HepG2 (cell line): ENCODE measurements around the gene MDFIC. TPM values are rescaled to one million over a fixed set of nuclear protein-coding genes. Genes with fewer than 3 reads are reported as not detected.

ENCODE experiments used
- ATAC-seq: fragments of 200-7000 bp; cut with Tn5 transposase; 3 replicates; pipeline ENCODE4 v1.9.1; 2020; ENCODE audit warnings: mild to moderate bottlenecking, moderate library complexity
- BruUV-seq: library from RNA; stranded (reverse); fragments of 400-500 nt; replicated peaks from 2 replicates; lab custom pipeline; 2021; lab: Mats Ljungman, UMichigan
- CTCF ChIA-PET: fragments of 300-600 bp; formaldehyde crosslinking; extraction: SDS; loops from one replicate; lab custom pipeline; 2021; ENCODE audit warnings: low total read pairs, inconsistent platforms, low intra/inter-chr PET ratio; lab: Yijun Ruan, JAX
- POLR2A ChIA-PET: fragments of 350-600 bp; sonication (Branson Sonifier 250); formaldehyde crosslinking; loops from one replicate; lab custom pipeline; 2020; ENCODE audit warnings: antibody characterized with exemption, inconsistent platforms; lab: Yijun Ruan, JAX
- DNase-seq: peaks from one replicate; pipeline ENCODE4 v3.0.0-alpha.2; 2015; ENCODE audit warnings: low spot score
- FAIRE-seq: peaks from 3 replicates; lab custom pipeline; 2011; peaks lifted over from hg19 to GRCh38; lab: Jason Lieb, UNC
- H2AFZ ChIP-seq: one replicate; pipeline ENCODE4 v1.6.1; 2011; ENCODE audit warnings: low read length, inconsistent platforms
- H3K27ac ChIP-seq: fragments of 300-600 bp; 3 replicates; pipeline ENCODE4 v1.8.0; 2011; ENCODE audit warnings: mixed run types, mild to moderate bottlenecking, mixed read lengths, low read length, inconsistent platforms; ENCODE audit not compliant: insufficient read depth; ENCODE audit errors: extremely low read length
- H3K27me3 ChIP-seq, 2 experiments: fragments of 200-600 bp in 1 of 2; 2 replicates in 1 of 2; 3 replicates in 1 of 2; pipeline versions ENCODE4 v1.6.0 to v1.8.0; 2011; ENCODE audit warnings: low read length in 2 of 2, mild to moderate bottlenecking in 2 of 2, moderate library complexity in 2 of 2, inconsistent platforms in 1 of 2; ENCODE audit not compliant: insufficient read depth in 2 of 2, control insufficient read depth in 1 of 2
- H3K36me3 ChIP-seq, 2 experiments: fragments of 200-600 bp in 1 of 2; replicated peaks in 1 of 2; 2 replicates in 1 of 2; 3 replicates in 1 of 2; pipeline versions ENCODE4 v1.5.1 to v1.8.0; 2011; ENCODE audit warnings: low read length in 2 of 2, inconsistent platforms in 1 of 2; ENCODE audit not compliant: insufficient read depth in 2 of 2, control insufficient read depth in 1 of 2
- H3K4me1 ChIP-seq: 2 replicates; pipeline ENCODE4 v1.5.1; 2012; ENCODE audit warnings: low read length, inconsistent platforms; ENCODE audit not compliant: insufficient read depth
- H3K4me2 ChIP-seq: 2 replicates; pipeline ENCODE4 v1.6.0; 2011; ENCODE audit warnings: low read depth, low read length, inconsistent platforms
- H3K4me3 ChIP-seq, 3 experiments: fragments of 200-600 bp in 1 of 3; sonication (generic), shearing (Covaris generic) in 1 of 3; replicated peaks in 1 of 3; 2 replicates each; pipeline ENCODE4 v1.5.1; 2011 to 2016; ENCODE audit warnings: low read length in 3 of 3, inconsistent platforms in 2 of 3, low read depth in 2 of 3, mild to moderate bottlenecking in 2 of 3, control low read depth in 1 of 3, mixed read lengths in 1 of 3; ENCODE audit not compliant: insufficient read depth in 1 of 3
- H3K79me2 ChIP-seq: one replicate; pipeline ENCODE4 v1.6.1; 2011; ENCODE audit warnings: low read length, inconsistent platforms; ENCODE audit not compliant: insufficient read depth
- H3K9ac ChIP-seq: 2 replicates; pipeline ENCODE4 v1.6.0; 2011; ENCODE audit warnings: mild to moderate bottlenecking, low read depth, low read length, inconsistent platforms; ENCODE audit not compliant: insufficient read depth
- H3K9me3 ChIP-seq: 2 replicates; pipeline ENCODE4 v1.5.1; 2012; ENCODE audit warnings: mild to moderate bottlenecking, low read length
- H4K20me1 ChIP-seq: 2 replicates; pipeline ENCODE4 v1.6.0; 2011; ENCODE audit warnings: inconsistent platforms, mild to moderate bottlenecking, low read length, moderate library complexity; ENCODE audit not compliant: insufficient read depth
- FOSL1 ChIP-seq: sonication (generic); formaldehyde crosslinking; IDR thresholded peaks from 2 replicates; pipeline ENCODE4 v1.9.0; 2021; ENCODE audit warnings: missing genetic modification reagents, borderline replicate concordance
- MAFK ChIP-seq, 2 experiments: IDR thresholded peaks in 1 of 2; conservative IDR thresholded peaks in 1 of 2; 2 replicates each; pipeline ENCODE4 v1.6.1; 2011; ENCODE audit warnings: improper control_type of control experiment in 2 of 2, low read length in 2 of 2
- NFRKB ChIP-seq: fragments of 450-650 bp; IDR thresholded peaks from 2 replicates; pipeline ENCODE4 v1.6.1; 2017
- NFYB ChIP-seq: sonication (generic); formaldehyde crosslinking; IDR thresholded peaks from 2 replicates; pipeline ENCODE4 v1.4.0; 2020; ENCODE audit warnings: missing genetic modification reagents
- RAD21 ChIP-seq: fragments of 450-650 bp; formaldehyde crosslinking; IDR thresholded peaks from 2 replicates; pipeline ENCODE4 v1.5.0; 2020; ENCODE audit warnings: mild to moderate bottlenecking
- ZNF34 ChIP-seq: sonication (generic); formaldehyde crosslinking; IDR thresholded peaks from 2 replicates; pipeline ENCODE4 v1.4.0; 2020; ENCODE audit warnings: mild to moderate bottlenecking, missing genetic modification reagents, borderline replicate concordance
- WGBS: methylation state at CpG from one replicate; pipeline ENCODE4 v1.1.6; 2017; ENCODE audit warnings: low lambda C conversion rate; 5-methylcytosine and 5-hydroxymethylcytosine counted together
- in situ Hi-C: cut with HindIII; loops from 2 replicates; pipeline ENCODE4 v1.10.0; 2017; ENCODE audit warnings: low pct_unique_long_range_greater_than_20kb; ENCODE audit not compliant: extremely low pct_ligation_motif_present
- intact Hi-C: fragments of 100-400 bp; cut with micrococcal nuclease; formaldehyde crosslinking; loops from one replicate; pipeline ENCODE4 v1.10.0; 2022; ENCODE audit not compliant: unreplicated experiment
- polyA plus RNA-seq, 8 experiments: library from polyadenylated mRNA; depleted of rRNA in 3 of 8; stranded (reverse) in 7 of 8; unstranded in 1 of 8; fragments of >200 nt; fragmentation: Illumina TruSeq in 4 of 8; extraction: Trizol in 4 of 8; gene quantifications; 2 replicates each; pipeline versions ENCODE4 v1.2.1 to v1.2.3, GENCODE V29; 2011 to 2016; ENCODE audit warnings: low read depth in 4 of 8, missing spikeins in 1 of 8, mixed read lengths in 1 of 8; ENCODE audit not compliant: insufficient read depth in 1 of 8
- total RNA-seq, 5 experiments: library from RNA; depleted of rRNA; stranded (reverse); fragments of >200 nt; fragmentation: Illumina TruSeq; extraction: Trizol; gene quantifications; 2 replicates each; pipeline ENCODE4 v1.2.3, GENCODE V29; 2016; ENCODE audit warnings: low read depth in 1 of 5
- TF ChIP-seq, protein P1 (sequence below): sonication (generic); formaldehyde crosslinking; IDR thresholded peaks from 2 replicates; pipeline ENCODE4 v1.4.0; 2020; ENCODE audit warnings: missing genetic modification reagents
- TF ChIP-seq, protein P2 (sequence below): sonication (generic); formaldehyde crosslinking; IDR thresholded peaks from 2 replicates; pipeline ENCODE4 v1.4.0; 2020; ENCODE audit warnings: missing genetic modification reagents
- TF ChIP-seq, protein P3 (sequence below): sonication (generic); formaldehyde crosslinking; IDR thresholded peaks from 2 replicates; pipeline ENCODE4 v1.4.0; 2020; ENCODE audit warnings: mild to moderate bottlenecking, missing genetic modification reagents

MDFIC gene
- total and polyA plus RNA-seq, 2 of the 13 experiments (the other 11 are each of a cell fraction or from before 2014, with no cell fraction given): 0.13 TPM; not detected in 1

DNA sequence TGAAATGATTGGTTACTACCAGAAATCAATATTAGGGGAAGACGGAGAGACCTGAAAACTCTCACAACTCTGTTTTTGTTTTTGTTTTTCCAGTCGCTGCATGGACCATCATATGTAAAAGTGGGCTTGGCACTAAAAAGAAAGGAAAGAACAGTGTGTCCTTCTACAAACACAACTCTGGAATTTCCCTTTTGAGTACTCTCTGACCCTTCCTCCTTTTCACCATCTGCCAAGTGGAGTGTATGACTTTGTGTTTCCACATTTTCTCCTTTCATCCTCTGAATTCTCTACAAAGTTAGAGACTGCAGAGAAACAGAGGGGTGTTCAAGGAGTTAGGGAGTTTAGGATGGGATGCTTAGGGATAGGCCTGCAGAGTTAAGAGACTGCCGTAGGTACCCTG is 92.0 kb downstream of the MDFIC start:
- in situ Hi-C loops: no loop called here
- TF ChIP-seq NFRKB: no peak
- TF ChIP-seq, protein P1, sequence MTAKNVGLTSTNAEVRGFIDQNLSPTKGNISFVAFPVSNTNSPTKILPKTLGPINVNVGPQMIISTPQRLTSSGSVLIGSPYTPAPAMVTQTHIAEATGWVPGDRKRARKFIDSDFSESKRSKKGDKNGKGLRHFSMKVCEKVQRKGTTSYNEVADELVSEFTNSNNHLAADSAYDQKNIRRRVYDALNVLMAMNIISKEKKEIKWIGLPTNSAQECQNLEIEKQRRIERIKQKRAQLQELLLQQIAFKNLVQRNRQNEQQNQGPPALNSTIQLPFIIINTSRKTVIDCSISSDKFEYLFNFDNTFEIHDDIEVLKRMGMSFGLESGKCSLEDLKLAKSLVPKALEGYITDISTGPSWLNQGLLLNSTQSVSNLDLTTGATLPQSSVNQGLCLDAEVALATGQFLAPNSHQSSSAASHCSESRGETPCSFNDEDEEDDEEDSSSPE: no peak
- no peak for TF ChIP-seq ZNF34
- no peak for TF ChIP-seq FOSL1 (CRISPR knock-in tag)
- TF ChIP-seq, protein P2, sequence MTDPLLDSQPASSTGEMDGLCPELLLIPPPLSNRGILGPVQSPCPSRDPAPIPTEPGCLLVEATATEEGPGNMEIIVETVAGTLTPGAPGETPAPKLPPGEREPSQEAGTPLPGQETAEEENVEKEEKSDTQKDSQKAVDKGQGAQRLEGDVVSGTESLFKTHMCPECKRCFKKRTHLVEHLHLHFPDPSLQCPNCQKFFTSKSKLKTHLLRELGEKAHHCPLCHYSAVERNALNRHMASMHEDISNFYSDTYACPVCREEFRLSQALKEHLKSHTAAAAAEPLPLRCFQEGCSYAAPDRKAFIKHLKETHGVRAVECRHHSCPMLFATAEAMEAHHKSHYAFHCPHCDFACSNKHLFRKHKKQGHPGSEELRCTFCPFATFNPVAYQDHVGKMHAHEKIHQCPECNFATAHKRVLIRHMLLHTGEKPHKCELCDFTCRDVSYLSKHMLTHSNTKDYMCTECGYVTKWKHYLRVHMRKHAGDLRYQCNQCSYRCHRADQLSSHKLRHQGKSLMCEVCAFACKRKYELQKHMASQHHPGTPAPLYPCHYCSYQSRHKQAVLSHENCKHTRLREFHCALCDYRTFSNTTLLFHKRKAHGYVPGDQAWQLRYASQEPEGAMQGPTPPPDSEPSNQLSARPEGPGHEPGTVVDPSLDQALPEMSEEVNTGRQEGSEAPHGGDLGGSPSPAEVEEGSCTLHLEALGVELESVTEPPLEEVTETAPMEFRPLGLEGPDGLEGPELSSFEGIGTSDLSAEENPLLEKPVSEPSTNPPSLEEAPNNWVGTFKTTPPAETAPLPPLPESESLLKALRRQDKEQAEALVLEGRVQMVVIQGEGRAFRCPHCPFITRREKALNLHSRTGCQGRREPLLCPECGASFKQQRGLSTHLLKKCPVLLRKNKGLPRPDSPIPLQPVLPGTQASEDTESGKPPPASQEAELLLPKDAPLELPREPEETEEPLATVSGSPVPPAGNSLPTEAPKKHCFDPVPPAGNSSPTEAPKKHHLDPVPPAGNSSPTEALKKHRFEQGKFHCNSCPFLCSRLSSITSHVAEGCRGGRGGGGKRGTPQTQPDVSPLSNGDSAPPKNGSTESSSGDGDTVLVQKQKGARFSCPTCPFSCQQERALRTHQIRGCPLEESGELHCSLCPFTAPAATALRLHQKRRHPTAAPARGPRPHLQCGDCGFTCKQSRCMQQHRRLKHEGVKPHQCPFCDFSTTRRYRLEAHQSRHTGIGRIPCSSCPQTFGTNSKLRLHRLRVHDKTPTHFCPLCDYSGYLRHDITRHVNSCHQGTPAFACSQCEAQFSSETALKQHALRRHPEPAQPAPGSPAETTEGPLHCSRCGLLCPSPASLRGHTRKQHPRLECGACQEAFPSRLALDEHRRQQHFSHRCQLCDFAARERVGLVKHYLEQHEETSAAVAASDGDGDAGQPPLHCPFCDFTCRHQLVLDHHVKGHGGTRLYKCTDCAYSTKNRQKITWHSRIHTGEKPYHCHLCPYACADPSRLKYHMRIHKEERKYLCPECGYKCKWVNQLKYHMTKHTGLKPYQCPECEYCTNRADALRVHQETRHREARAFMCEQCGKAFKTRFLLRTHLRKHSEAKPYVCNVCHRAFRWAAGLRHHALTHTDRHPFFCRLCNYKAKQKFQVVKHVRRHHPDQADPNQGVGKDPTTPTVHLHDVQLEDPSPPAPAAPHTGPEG (CRISPR knock-in tag): no peak
- TF ChIP-seq NFYB (CRISPR knock-in tag): no peak
- TF ChIP-seq MAFK (conservative IDR thresholded peaks at IDR 0.05 in 1 of 2, IDR thresholded peaks at IDR 0.05 in 1 of 2; ENCODE audit: low read length in 2 of 2): no peak
- TF ChIP-seq, protein P3, sequence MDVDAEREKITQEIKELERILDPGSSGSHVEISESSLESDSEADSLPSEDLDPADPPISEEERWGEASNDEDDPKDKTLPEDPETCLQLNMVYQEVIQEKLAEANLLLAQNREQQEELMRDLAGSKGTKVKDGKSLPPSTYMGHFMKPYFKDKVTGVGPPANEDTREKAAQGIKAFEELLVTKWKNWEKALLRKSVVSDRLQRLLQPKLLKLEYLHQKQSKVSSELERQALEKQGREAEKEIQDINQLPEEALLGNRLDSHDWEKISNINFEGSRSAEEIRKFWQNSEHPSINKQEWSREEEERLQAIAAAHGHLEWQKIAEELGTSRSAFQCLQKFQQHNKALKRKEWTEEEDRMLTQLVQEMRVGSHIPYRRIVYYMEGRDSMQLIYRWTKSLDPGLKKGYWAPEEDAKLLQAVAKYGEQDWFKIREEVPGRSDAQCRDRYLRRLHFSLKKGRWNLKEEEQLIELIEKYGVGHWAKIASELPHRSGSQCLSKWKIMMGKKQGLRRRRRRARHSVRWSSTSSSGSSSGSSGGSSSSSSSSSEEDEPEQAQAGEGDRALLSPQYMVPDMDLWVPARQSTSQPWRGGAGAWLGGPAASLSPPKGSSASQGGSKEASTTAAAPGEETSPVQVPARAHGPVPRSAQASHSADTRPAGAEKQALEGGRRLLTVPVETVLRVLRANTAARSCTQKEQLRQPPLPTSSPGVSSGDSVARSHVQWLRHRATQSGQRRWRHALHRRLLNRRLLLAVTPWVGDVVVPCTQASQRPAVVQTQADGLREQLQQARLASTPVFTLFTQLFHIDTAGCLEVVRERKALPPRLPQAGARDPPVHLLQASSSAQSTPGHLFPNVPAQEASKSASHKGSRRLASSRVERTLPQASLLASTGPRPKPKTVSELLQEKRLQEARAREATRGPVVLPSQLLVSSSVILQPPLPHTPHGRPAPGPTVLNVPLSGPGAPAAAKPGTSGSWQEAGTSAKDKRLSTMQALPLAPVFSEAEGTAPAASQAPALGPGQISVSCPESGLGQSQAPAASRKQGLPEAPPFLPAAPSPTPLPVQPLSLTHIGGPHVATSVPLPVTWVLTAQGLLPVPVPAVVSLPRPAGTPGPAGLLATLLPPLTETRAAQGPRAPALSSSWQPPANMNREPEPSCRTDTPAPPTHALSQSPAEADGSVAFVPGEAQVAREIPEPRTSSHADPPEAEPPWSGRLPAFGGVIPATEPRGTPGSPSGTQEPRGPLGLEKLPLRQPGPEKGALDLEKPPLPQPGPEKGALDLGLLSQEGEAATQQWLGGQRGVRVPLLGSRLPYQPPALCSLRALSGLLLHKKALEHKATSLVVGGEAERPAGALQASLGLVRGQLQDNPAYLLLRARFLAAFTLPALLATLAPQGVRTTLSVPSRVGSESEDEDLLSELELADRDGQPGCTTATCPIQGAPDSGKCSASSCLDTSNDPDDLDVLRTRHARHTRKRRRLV (CRISPR knock-in tag): no peak
- TF ChIP-seq RAD21 (CRISPR knock-in tag): no peak

More for the DNA sequence above, 92.0 kb downstream of the MDFIC start:
- POLR2A ChIA-PET: no interaction called here
- CTCF ChIA-PET: no interaction called here
- Histone ChIP-seq H3K36me3 (no peaks in the 10 kb centered on the region), H3K79me2 (no peaks in the 10 kb centered on the region), H3K9ac (no peak overlapping the region), H2AFZ (no peak overlapping the region), H3K4me1 (no peaks in the 10 kb centered on the region), H3K4me2 (no peak overlapping the region), H3K9me3 (no peaks in the 10 kb centered on the region), H4K20me1 (no peaks in the 10 kb centered on the region), H3K27ac (no peak overlapping the region), H3K4me3 (no peak overlapping the region), H3K27me3 (no peaks in the 10 kb centered on the region)
- 64% methylated on average over 3 of the region's 3 CpGs for WGBS
- BruUV-seq: no TSS peak
- ATAC-seq (no peak), DNase-seq (no peak), FAIRE-seq (no peak)
- intact Hi-C loops: no loop called here
